H9 (cell line): ENCODE results near the gene DLGAP4. TPM values are rescaled to one million over a fixed set of nuclear protein-coding genes. Genes with fewer than 3 reads are reported as not detected.

Source experiments
- DNase-seq: peaks from one replicate; pipeline ENCODE4 v3.0.0-alpha.2; 2017
- H2AFZ ChIP-seq: one replicate; pipeline ENCODE4 v1.6.1; 2013; ENCODE audit warnings: mild to moderate bottlenecking, low read length, control low read depth, moderate library complexity
- H2AK5ac ChIP-seq: 2 replicates; pipeline ENCODE4 v1.6.1; 2013; ENCODE audit warnings: low read length, control low read depth, mixed read lengths; ENCODE audit not compliant: insufficient read length
- H2BK120ac ChIP-seq: one replicate; pipeline ENCODE4 v1.6.1; 2013; ENCODE audit warnings: low read depth, mild to moderate bottlenecking, low read length, control low read depth, inconsistent platforms; ENCODE audit not compliant: poor library complexity, severe bottlenecking
- H2BK12ac ChIP-seq: 2 replicates; pipeline ENCODE4 v1.6.1; 2013; ENCODE audit warnings: low read length, control low read depth, mixed read lengths, low read depth; ENCODE audit not compliant: insufficient read length
- H2BK15ac ChIP-seq: 2 replicates; pipeline ENCODE4 v1.6.1; 2013; ENCODE audit warnings: low read depth, low read length, control low read depth
- H2BK20ac ChIP-seq: one replicate; pipeline ENCODE4 v1.6.1; 2013; ENCODE audit warnings: low read depth, mild to moderate bottlenecking, low read length, control low read depth, inconsistent platforms; ENCODE audit not compliant: poor library complexity, severe bottlenecking
- H2BK5ac ChIP-seq: 2 replicates; pipeline ENCODE4 v1.6.1; 2013; ENCODE audit warnings: low read length, control low read depth, mixed read lengths; ENCODE audit not compliant: insufficient read length
- H3K14ac ChIP-seq: 2 replicates; pipeline ENCODE4 v1.6.1; 2013; ENCODE audit warnings: low read length, control low read depth; ENCODE audit not compliant: insufficient read depth
- H3K18ac ChIP-seq: 2 replicates; pipeline ENCODE4 v1.6.1; 2013; ENCODE audit warnings: low read depth, mild to moderate bottlenecking, mixed read lengths, low read length, control low read depth; ENCODE audit not compliant: insufficient read length
- H3K23ac ChIP-seq: 2 replicates; pipeline ENCODE4 v1.6.1; 2013; ENCODE audit warnings: low read length, control low read depth, mixed read lengths, low read depth; ENCODE audit not compliant: insufficient read length
- H3K23me2 ChIP-seq: 2 replicates; pipeline ENCODE4 v1.6.1; 2013; ENCODE audit warnings: low read depth, mild to moderate bottlenecking, mixed read lengths, low read length, control low read depth; ENCODE audit not compliant: insufficient read length, poor library complexity, severe bottlenecking
- H3K27ac ChIP-seq: 2 replicates; pipeline ENCODE4 v1.5.1; 2013; ENCODE audit warnings: low read length, control low read depth, mixed read lengths, low read depth; ENCODE audit not compliant: insufficient read length
- H3K27me3 ChIP-seq: 2 replicates; pipeline ENCODE4 v1.6.1; 2013; ENCODE audit warnings: low read length, control low read depth, inconsistent platforms; ENCODE audit not compliant: insufficient read depth
- H3K4ac ChIP-seq: 2 replicates; pipeline ENCODE4 v1.6.1; 2013; ENCODE audit warnings: low read depth, mild to moderate bottlenecking, control low read depth, inconsistent platforms, low read length, moderate library complexity
- H3K4me1 ChIP-seq: 2 replicates; pipeline ENCODE4 v1.6.1; 2013; ENCODE audit warnings: low read length, control low read depth, inconsistent platforms; ENCODE audit not compliant: insufficient read depth
- H3K4me2 ChIP-seq: 2 replicates; pipeline ENCODE4 v1.6.1; 2013; ENCODE audit warnings: low read length, control low read depth, mixed read lengths; ENCODE audit not compliant: insufficient read length, insufficient read depth
- H3K56ac ChIP-seq: 2 replicates; pipeline ENCODE4 v1.6.1; 2013; ENCODE audit warnings: low read depth, mild to moderate bottlenecking, mixed read lengths, low read length, control low read depth; ENCODE audit not compliant: insufficient read length
- H3K79me1 ChIP-seq: 2 replicates; pipeline ENCODE4 v1.6.1; 2013; ENCODE audit warnings: low read depth, mild to moderate bottlenecking, moderate library complexity, low read length, control low read depth, inconsistent platforms; ENCODE audit not compliant: insufficient read depth, poor library complexity, severe bottlenecking
- H3K79me2 ChIP-seq: 2 replicates; pipeline ENCODE4 v1.6.1; 2013; ENCODE audit warnings: low read length, control low read depth, inconsistent platforms; ENCODE audit not compliant: insufficient read depth
- H3K9ac ChIP-seq: 2 replicates; pipeline ENCODE4 v1.6.1; 2013; ENCODE audit warnings: low read length, control low read depth, mixed read lengths; ENCODE audit not compliant: insufficient read length; ENCODE audit errors: extremely low read depth
- H3K9me3 ChIP-seq: one replicate; pipeline ENCODE4 v1.6.1; 2013; ENCODE audit warnings: low read depth, low read length, inconsistent platforms; ENCODE audit not compliant: control insufficient read depth
- H3T11ph ChIP-seq: one replicate; pipeline ENCODE4 v1.6.1; 2013; ENCODE audit warnings: mild to moderate bottlenecking, low read length, control low read depth, inconsistent platforms
- H4K20me1 ChIP-seq: one replicate; pipeline ENCODE4 v1.6.1; 2013; ENCODE audit not compliant: control insufficient read depth, insufficient read length, insufficient read depth
- H4K5ac ChIP-seq: 2 replicates; pipeline ENCODE4 v1.6.1; 2013; ENCODE audit warnings: low read depth, mild to moderate bottlenecking, mixed read lengths, low read length, control low read depth; ENCODE audit not compliant: insufficient read length
- H4K8ac ChIP-seq: replicated peaks from 2 replicates; pipeline ENCODE4 v1.6.1; 2013; ENCODE audit warnings: low read length, control low read depth, mixed read lengths, low read depth; ENCODE audit not compliant: insufficient read length
- H4K91ac ChIP-seq: 2 replicates; pipeline ENCODE4 v1.6.1; 2013; ENCODE audit warnings: low read depth, mild to moderate bottlenecking, moderate library complexity, mixed read lengths, low read length, control low read depth; ENCODE audit not compliant: insufficient read length
- H3K27ac Mint-ChIP-seq, 3 experiments: 2 replicates in 2 of 3; 3 replicates in 1 of 3; pipeline ENCODE4 v1.8.0; 2020 to 2021; ENCODE audit warnings: mixed read lengths in 3 of 3, mild to moderate bottlenecking in 1 of 3, moderate library complexity in 1 of 3
- H3K27me3 Mint-ChIP-seq: 2 replicates; pipeline ENCODE4 v1.8.0; 2021; ENCODE audit warnings: low read depth, mild to moderate bottlenecking, moderate library complexity, mixed read lengths
- H3K36me3 Mint-ChIP-seq, 3 experiments: 2 replicates in 2 of 3; 3 replicates in 1 of 3; pipeline ENCODE4 v1.8.0; 2020 to 2021; ENCODE audit warnings: low read depth in 3 of 3, mixed read lengths in 3 of 3; ENCODE audit not compliant: insufficient read depth in 1 of 3
- H3K4me1 Mint-ChIP-seq, 2 experiments: 2 replicates each; pipeline ENCODE4 v1.8.0; 2020; ENCODE audit warnings: mixed read lengths in 2 of 2
- H3K4me3 Mint-ChIP-seq, 2 experiments: 2 replicates in 1 of 2; 3 replicates in 1 of 2; pipeline ENCODE4 v1.8.0; 2020 to 2021; ENCODE audit warnings: mild to moderate bottlenecking in 2 of 2, mixed read lengths in 2 of 2, moderate library complexity in 1 of 2
- H3K9me3 Mint-ChIP-seq, 2 experiments: 2 replicates in 1 of 2; 3 replicates in 1 of 2; pipeline ENCODE4 v1.8.0; 2020; ENCODE audit warnings: mild to moderate bottlenecking in 2 of 2, mixed read lengths in 2 of 2, moderate library complexity in 1 of 2
- total RNA-seq: library from RNA; stranded (reverse); gene quantifications from 2 replicates; pipeline ENCODE4 v1.2.1, GENCODE V29; 2021
- TF ChIP-seq, protein P1 (sequence below): fragments of 200-600 bp; sonication (generic); conservative IDR thresholded peaks from 3 replicates; pipeline ENCODE4 v1.8.0; 2021; ENCODE audit warnings: antibody characterized with exemption, mild to moderate bottlenecking

Gene DLGAP4
- total RNA-seq, 1 experiment from 2014 or later, result 48.0 TPM

DNA sequence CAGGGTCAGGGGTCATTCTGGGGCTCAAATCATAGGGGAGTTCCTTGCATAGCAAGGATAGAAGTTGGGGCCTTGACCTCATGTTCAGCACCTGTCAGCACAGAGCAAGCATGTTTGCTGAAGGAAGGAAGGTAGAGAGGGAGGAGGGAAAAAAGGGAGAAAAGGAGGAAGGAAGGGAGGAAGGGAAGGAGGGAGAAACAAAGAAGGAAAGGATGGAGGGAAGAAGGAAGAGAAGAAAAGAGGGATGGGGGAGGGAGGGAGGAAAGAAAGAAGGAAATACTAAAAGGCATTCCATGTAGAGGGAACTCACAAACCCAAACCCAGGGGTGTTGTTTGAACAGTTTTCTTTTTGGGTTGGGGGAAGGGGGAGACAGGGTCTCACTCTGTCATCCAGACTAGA is 80.1 kb downstream of the DLGAP4 start:
- H2BK15ac ChIP-seq, result no peak overlapping the region
- no peak overlapping the region for H3K56ac ChIP-seq
- no peak overlapping the region for H2BK12ac ChIP-seq
- no peak overlapping the region for H2BK5ac ChIP-seq
- no peaks in the 10 kb centered on the region for H3K79me1 ChIP-seq
- no peaks in the 10 kb centered on the region for H3K9me3 ChIP-seq
- H3K27me3 Mint-ChIP-seq, result peaks cover 6% of the 10 kb centered on the region
- no peak overlapping the region for H2BK20ac ChIP-seq
- no peak overlapping the region for H4K8ac ChIP-seq
- no peaks in the 10 kb centered on the region for H3K79me2 ChIP-seq
- no peaks in the 10 kb centered on the region for H3K36me3 Mint-ChIP-seq
- H4K20me1 ChIP-seq, result no peaks in the 10 kb centered on the region
- H4K5ac ChIP-seq, result no peak overlapping the region
- no peak overlapping the region for H2BK120ac ChIP-seq
- H2AK5ac ChIP-seq, result no peak overlapping the region
- no peak overlapping the region for H3K4me2 ChIP-seq
- H3K4me3 Mint-ChIP-seq, result no peak overlapping the region
- H3K23me2 ChIP-seq, result no peaks in the 10 kb centered on the region
- H3K23ac ChIP-seq, result no peak overlapping the region
- H3K9ac ChIP-seq, result no peak overlapping the region
- no peak overlapping the region for H3T11ph ChIP-seq
- H3K14ac ChIP-seq, result no peak overlapping the region
- no peak for DNase-seq
- no peak overlapping the region for H4K91ac ChIP-seq
- peaks cover 2% of the 10 kb centered on the region; the same call in 1 of the 2 replicates for H3K4me1 ChIP-seq
- H3K9me3 Mint-ChIP-seq, result no peaks in the 10 kb centered on the region
- TF ChIP-seq, protein P1, sequence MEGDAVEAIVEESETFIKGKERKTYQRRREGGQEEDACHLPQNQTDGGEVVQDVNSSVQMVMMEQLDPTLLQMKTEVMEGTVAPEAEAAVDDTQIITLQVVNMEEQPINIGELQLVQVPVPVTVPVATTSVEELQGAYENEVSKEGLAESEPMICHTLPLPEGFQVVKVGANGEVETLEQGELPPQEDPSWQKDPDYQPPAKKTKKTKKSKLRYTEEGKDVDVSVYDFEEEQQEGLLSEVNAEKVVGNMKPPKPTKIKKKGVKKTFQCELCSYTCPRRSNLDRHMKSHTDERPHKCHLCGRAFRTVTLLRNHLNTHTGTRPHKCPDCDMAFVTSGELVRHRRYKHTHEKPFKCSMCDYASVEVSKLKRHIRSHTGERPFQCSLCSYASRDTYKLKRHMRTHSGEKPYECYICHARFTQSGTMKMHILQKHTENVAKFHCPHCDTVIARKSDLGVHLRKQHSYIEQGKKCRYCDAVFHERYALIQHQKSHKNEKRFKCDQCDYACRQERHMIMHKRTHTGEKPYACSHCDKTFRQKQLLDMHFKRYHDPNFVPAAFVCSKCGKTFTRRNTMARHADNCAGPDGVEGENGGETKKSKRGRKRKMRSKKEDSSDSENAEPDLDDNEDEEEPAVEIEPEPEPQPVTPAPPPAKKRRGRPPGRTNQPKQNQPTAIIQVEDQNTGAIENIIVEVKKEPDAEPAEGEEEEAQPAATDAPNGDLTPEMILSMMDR, result no peak
- H3K4ac ChIP-seq, result no peak overlapping the region
- no peak overlapping the region for H3K18ac ChIP-seq
- H2AFZ ChIP-seq, result no peak overlapping the region
- no peaks in the 10 kb centered on the region for H3K27me3 ChIP-seq
- peak overlapping the region in 1 of 3 experiments; percentile 78; a peak in 1 of 7 replicates for H3K27ac Mint-ChIP-seq
- no peak overlapping the region for H3K27ac ChIP-seq
- H3K4me1 Mint-ChIP-seq, result peaks cover 11 to 14% of the 10 kb centered on the region in 2 experiments
